Measurements from ENCODE around the gene FASTK. TPM values are rescaled to one million over a fixed set of nuclear protein-coding genes. Genes with fewer than 3 reads are reported as not detected.

FASTK gene
- polyA plus RNA-seq, 12 donors = 52.7 to 146 (median 55.3) TPM; not detected in 1

DNA sequence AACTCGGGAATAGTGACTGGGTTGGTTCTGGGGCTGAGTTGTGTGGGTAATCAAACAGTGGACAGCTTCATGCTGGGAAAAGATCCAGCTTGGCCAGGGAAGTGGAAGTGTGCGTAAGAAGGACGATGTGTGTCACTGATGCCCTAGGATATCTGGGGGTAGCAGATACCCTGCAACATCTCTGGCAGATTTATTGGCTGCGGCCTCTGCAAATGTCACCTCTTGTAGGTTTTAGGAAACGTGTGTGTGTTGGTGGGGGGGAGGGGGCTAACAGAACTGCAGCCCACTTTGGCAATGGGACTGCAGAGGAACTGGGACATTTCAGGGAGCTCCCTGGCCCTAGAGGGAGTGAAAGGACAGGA, 4.7 kb upstream of the FASTK start:
- no peak for DNase-seq

GRCh38 chr7:151083824-151084160, 3.2 kb upstream of the FASTK start:
- no peak for DNase-seq

GRCh38 chr7:151083071-151083823, 2.6 kb upstream of the FASTK start, which contains the start of gene TMUB1:
TMUB1 (minus strand) TSS chr7:151083493; CDS start chr7:151082563, 930 bp downstream.
- DNase-seq = no peak

- DNase-seq = no peak
These were observed 1.8 kb upstream of the FASTK start for GRCh38 chr7:151082141-151083070.

DNA sequence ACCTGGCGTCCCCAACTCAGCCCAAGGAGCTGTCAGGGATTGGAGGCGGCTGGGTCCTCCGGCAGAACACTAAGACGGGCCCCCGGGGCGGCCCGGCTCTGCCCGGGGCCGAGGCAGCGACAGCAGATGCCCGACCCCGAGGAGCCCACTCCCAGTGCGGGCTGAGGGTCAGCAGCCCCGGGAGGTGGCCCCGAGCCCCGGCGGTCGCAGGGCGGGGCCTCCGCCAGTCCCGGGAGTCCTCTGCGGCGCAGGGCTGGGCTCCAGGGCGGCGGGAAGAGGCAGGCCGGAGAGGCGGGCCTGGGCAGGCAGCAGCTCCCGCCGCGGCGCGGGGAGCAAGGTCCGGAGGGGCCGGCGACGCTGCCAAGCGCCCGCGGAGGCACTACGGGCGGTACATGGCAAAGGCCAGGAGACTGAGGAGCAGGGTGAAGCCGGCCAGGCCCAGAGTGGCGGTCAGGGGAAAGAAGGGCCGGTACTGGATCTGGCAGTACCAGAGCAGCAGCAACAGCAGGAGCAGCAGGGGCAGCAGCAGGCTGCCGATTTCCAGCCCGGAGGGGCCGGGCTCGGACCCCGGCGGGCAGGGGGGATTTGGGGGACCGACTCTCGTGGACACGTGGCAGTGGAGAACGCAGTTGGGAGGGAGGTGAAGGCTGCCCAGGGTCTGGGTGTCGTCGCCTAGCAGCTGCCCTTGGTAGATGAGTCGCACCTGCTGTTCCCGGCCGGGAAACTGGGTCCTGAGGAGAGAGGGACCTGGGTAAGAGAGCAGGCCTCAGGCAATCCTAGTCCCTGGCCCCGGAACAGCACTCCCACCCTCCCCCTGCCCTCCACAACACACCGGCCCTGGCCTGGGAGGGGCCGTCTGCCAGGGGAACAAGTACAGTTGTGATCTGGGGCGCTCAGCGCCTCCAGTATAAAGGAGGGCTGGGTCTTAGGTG, 827 bp upstream of the FASTK start:
- no peak for DNase-seq

DNA sequence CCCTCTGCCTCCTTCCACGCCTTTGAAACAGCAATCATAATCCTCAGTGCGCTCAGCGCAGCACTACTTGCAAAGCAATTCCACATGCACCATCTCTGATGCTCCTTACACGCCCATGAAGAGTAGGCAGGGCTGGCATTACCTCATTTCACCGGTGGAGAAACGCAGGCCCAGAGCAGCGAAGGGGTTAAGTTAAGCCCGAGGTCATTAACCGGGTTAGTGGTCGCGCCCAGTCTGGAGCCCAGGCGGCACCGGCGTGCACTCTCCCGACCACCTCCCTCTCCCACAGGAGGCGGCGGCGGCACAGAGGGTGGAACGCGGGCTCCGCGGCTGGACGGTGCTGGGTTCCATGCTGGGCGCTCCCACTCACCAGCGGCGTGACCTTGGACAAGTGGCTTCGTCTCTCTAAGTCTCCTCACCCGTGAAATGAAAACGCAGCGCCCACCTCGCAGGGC, 515 bp downstream of the FASTK start:
- no peak for DNase-seq

- DNase-seq = no peak
These were observed 1.3 kb downstream of the FASTK start for GRCh38 chr7:151079199-151079910.

GRCh38 chr7:151078233-151079040, 2.2 kb downstream of the FASTK start:
- DNase-seq = no peak

- no peak for DNase-seq
These were observed 2.8 kb downstream of the FASTK start for GRCh38 chr7:151077705-151078232.

GRCh38 chr7:151076863-151077704, 3.5 kb downstream of the FASTK start:
- DNase-seq = no peak

DNA sequence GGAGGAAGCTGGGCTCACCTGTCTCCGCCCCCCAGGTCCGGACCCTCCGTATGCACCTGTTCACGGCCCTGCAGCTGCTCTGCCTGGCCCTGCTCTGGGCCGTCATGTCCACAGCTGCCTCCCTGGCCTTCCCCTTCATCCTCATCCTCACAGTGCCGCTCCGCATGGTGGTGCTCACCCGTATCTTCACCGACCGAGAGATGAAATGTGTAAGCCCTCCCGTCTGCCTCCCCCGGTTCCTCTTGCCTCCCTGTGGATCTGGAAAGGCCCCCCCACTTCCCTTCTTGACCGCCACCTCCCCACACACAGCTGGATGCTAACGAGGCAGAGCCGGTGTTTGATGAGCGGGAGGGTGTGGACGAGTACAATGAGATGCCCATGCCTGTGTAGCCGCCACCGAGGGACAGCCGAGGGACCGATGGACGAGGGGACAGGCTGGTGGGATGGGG, 4.6 kb downstream of the FASTK start:
- no peak for DNase-seq

DNA sequence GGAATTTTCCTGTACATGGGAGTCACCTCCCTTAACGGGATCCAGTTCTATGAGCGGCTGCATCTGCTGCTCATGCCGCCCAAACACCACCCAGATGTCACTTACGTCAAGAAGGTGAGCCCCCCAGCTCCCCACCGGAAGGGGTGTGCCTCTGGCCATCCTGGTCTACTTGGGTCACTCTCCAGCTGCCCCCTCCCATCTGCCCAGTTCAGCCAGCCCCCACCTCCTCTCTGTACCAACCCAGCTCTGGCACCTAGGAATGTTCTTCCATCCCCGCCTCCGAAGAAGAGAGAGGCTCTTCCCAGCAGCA, 5.0 kb downstream of the FASTK start:
- DNase-seq = no peak

- no peak for DNase-seq
These were observed 5.6 kb downstream of the FASTK start for GRCh38 chr7:151074817-151075661.

DNA sequence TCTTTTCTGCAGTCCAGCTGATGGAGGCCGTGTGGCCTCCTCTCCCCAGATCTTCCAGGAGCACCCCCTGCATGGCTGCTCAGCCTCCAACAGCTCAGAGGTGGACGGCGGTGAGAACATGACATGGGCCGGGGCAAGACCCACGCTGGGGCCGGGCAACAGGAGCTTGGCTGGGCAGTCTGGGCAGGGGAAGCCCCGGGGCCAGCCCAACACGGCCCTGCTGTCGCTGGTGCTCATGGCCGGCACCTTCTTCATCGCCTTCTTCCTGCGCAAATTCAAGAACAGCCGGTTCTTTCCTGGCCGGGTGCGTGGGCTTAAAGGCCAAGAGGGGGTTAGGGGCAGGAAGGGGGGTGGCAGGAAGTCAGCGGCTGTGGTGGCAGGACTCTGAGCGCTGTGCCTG, 6.6 kb downstream of the FASTK start:
- DNase-seq = no peak

DNA sequence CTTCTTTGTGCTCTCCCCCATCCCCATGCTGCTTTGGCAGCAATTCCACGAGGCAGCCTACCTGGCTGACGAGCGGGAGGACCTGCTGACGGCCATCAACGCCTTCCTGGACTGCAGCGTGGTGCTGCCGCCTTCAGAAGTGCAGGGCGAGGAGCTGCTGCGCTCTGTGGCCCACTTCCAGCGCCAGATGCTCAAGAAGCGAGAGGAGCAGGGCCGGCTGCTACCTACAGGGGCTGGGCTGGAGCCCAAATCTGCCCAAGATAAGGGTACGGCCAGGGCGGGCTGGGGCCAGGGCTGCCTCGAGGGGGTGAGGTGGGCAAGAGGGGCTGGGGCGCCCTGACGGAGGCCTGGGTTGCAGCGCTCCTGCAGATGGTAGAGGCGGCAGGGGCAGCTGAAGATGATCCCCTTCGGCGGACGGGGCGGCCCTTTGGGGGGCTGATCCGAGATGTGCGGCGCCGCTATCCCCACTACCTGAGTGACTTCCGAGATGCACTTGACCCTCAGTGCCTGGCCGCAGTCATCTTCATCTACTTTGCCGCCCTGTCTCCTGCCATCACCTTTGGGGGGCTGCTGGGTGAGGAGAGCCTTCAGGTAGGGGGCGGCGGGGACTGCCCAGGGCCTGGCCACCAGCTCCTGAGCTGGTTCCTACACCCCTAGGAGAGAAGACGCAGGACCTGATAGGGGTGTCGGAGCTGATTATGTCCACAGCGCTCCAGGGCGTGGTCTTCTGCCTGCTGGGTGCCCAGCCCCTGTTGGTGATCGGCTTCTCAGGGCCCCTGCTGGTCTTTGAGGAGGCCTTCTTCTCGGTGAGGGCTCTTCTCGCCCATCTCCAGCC, 9.4 kb downstream of the FASTK start:
- DNase-seq = no peak

DNA sequence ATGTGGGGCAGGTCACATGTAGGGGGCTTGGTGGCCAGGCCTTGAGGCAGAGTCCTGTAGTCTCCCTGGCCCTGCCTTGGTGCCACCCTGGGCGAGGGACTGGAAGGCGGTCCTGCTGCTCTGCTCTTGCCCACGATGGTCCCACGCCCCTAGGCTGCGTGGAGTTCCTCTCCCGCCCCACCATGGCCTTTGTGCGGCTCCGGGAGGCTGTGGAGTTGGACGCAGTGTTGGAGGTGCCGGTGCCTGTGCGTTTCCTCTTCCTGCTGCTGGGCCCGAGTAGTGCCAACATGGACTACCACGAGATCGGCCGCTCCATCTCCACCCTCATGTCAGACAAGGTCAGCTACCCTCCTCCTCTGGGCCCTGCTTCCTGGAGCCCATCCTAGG, 10.0 kb downstream of the FASTK start:
- no peak for DNase-seq
